Measurements from ENCODE around the gene OR10A7.
"Not testable (repeated sequence)": the region's sequence is repeated elsewhere in the genome, so short reads cannot be mapped to it uniquely, and the experiment has no call there.

Gene OR10A7

DNA sequence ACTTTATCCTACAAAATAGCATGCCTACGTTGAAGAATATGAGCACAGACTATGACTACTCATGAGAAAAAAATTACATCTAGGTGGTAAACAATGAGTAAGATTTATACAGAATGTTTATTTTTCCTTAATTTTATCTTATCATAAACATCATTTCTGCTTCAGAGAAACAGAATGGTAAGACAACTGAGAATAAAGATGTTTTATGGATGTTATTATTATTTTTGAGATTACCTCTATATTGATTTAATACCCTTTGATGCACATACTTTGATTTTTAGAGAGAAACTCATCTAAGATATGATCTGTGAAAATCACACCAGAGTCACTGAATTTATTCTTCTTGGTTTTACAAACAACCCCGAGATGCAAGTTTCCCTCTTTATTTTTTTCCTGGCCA is at the start of gene OR10A7:
Gene OR10A7, plus strand, starts transcription at position 301 of the 400 bp plus-strand sequence. Its CDS starts 0 bp downstream, at position 301.
- TF ChIP-seq ELF4 (IDR thresholded peaks at IDR 0.05) (no peak), FOXM1 (IDR thresholded peaks at IDR 0.05; ENCODE audit: borderline replicate concordance) (no peak), SP1 (IDR thresholded peaks at IDR 0.05) (no peak), CTBP1 (IDR thresholded peaks at IDR 0.05; ENCODE audit: borderline replicate concordance) (no peak), PKNOX1 (IDR thresholded peaks at IDR 0.05) (no peak), HDGF (IDR thresholded peaks at IDR 0.05; ENCODE audit: borderline replicate concordance) (no peak), FOXK2 (IDR thresholded peaks at IDR 0.05) (no peak), ZNF384 (IDR thresholded peaks at IDR 0.05) (no peak), L3MBTL2 (conservative IDR thresholded peaks at IDR 0.05) (no peak), TARDBP (IDR thresholded peaks at IDR 0.05) (no peak), LEF1 (IDR thresholded peaks at IDR 0.05; ENCODE audit: borderline replicate concordance) (no peak), ARNT (IDR thresholded peaks at IDR 0.05) (no peak)
- CTCF ChIA-PET: no interaction called here
- no peak for DNase-seq (ENCODE audit: extremely low spot score)
- POLR2A ChIA-PET: no interaction called here

DNA sequence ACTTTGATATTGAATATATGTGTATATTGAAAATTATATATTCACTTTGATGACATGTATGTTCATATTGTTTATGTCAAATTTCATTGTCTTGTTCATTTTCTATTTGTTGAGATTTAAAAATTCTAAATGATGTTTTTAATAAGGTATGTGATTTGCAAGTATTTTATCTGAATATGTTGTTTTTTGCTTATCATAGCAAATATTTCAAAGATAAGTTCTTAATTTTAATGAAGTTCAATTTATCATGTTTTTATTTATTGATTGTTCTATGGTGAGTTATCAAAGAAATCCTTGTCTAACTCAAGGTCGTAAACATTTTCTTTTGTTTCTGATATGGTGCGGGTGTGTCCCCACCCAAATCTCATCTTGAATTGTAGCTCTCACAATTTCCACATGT is 49.4 kb upstream of the OR10A7 start:
- ChIA-PET CTCF (no interaction called here), POLR2A (no interaction called here)
- no peak for DNase-seq (ENCODE audit: extremely low spot score)
- TF ChIP-seq ARNT (IDR thresholded peaks at IDR 0.05) (no peak), HDGF (IDR thresholded peaks at IDR 0.05; ENCODE audit: borderline replicate concordance) (no peak), NFRKB (IDR thresholded peaks at IDR 0.05) (no peak)

- DNase-seq (ENCODE audit: extremely low spot score); CTCF ChIA-PET; POLR2A ChIA-PET: not testable (repeated sequence)
Measured at GRCh38 chr12:55171846-55172245, 49.0 kb upstream of the OR10A7 start.

GRCh38 chr12:55172686-55173085 is 48.1 kb upstream of the OR10A7 start:
- POLR2A ChIA-PET: no interaction called here
- TF ChIP-seq BHLHE40 (IDR thresholded peaks at IDR 0.05; ENCODE audit: borderline replicate concordance) (no peak), HDGF (IDR thresholded peaks at IDR 0.05; ENCODE audit: borderline replicate concordance) (no peak), FOXM1 (IDR thresholded peaks at IDR 0.05; ENCODE audit: borderline replicate concordance) (no peak), SP1 (IDR thresholded peaks at IDR 0.05) (no peak), FOXA1 (IDR thresholded peaks at IDR 0.05) (no peak)
- no peak for DNase-seq (ENCODE audit: extremely low spot score)

DNA sequence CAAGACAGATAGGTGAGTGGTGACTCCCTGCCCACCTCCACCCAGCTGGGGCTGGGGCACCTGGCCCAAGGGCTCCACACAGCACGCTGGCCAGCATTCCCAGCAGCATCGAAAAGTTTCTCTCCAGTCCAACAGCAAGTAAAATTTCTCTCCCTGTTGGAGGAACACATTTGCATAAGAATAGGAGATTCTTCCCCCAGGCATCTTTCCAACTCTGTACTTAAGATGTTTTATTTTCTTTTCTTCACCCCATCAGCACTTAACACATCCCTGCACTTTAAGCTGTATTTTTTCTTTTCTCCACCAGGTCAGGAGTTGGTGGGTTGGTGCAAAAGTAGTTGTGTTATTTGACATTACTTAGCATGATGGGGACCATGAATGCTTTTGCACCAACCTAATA is 47.4 kb upstream of the OR10A7 start:
- ChIA-PET CTCF (no interaction called here), POLR2A (no interaction called here)
- TF ChIP-seq ZNF384 (IDR thresholded peaks at IDR 0.05) (no peak), TARDBP (IDR thresholded peaks at IDR 0.05) (no peak), PKNOX1 (IDR thresholded peaks at IDR 0.05) (no peak), BHLHE40 (IDR thresholded peaks at IDR 0.05; ENCODE audit: borderline replicate concordance) (no peak), NFRKB (IDR thresholded peaks at IDR 0.05) (no peak), ELF4 (IDR thresholded peaks at IDR 0.05) (no peak), FOXK2 (IDR thresholded peaks at IDR 0.05) (no peak), FOXA1 (IDR thresholded peaks at IDR 0.05) (no peak), ARNT (IDR thresholded peaks at IDR 0.05) (no peak), SUZ12 (IDR thresholded peaks at IDR 0.05) (no peak), L3MBTL2 (conservative IDR thresholded peaks at IDR 0.05) (no peak), SP1 (IDR thresholded peaks at IDR 0.05) (no peak), LEF1 (IDR thresholded peaks at IDR 0.05; ENCODE audit: borderline replicate concordance) (no peak), HDGF (IDR thresholded peaks at IDR 0.05; ENCODE audit: borderline replicate concordance) (no peak), FOXM1 (IDR thresholded peaks at IDR 0.05; ENCODE audit: borderline replicate concordance) (no peak), CTBP1 (IDR thresholded peaks at IDR 0.05; ENCODE audit: borderline replicate concordance) (no peak)
- no peak for DNase-seq (ENCODE audit: extremely low spot score)

More at GRCh38 chr12:55172686-55173085, 48.1 kb upstream of the OR10A7 start:
- CTCF ChIA-PET: no interaction called here

DNA sequence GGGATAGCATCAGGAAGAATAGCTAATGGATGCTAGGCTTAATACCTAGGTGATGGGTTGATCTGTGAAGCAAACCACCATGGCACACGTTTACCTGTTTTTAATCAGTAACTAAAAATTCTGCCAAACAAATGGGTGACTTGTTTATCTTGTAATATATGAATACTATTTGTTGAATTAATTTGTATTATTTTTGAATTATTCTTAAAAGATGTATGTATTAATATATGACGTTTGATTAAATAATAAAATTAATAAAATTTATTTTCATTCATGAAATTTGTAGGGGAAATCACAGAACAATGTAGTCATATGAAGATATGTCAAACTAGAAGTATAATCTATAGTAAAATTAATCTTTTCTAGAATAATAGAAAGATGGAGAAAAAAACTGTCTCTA is 32.3 kb upstream of the OR10A7 start:
- POLR2A ChIA-PET: no interaction called here
- DNase-seq (ENCODE audit: extremely low spot score): no peak
- TF ChIP-seq SP1 (IDR thresholded peaks at IDR 0.05): no peak
- CTCF ChIA-PET: interaction anchor here (1.2 to 1.6 kb wide), 2 partner anchors 430 to 468 kb away, joined by 3 read pairs; no protein-coding TSS in a partner anchor

DNA sequence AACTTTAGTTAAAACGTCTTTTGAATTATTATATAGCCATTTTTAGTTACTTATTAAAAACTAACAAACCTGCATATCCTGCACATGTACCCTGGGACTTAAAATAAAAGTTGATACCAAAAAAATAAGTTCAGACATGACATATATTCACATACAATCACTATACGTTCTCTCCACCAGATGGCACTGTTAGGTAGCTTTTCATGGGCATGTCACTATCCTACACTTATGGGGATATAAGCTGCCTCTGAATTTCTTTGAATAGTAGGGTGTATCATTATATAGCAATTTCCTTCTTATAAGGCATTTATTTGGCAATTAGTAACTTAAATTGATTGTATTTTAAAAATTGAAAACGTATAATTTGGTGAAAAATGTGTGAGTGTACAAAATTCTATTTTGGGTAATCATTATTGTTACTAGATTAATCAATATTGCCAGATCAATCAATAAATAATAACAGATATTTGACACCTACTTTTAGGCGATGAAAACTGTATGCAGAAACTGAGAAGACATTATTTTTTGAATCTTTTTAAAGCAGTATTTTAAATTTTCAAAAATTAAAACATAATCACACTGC is 31.8 kb upstream of the OR10A7 start:
- peak; percentile 35 for DNase-seq (ENCODE audit: extremely low spot score)
- no peak for TF ChIP-seq FOXM1 (IDR thresholded peaks at IDR 0.05; ENCODE audit: borderline replicate concordance)
- TF ChIP-seq ARNT (IDR thresholded peaks at IDR 0.05): no peak
- no peak for TF ChIP-seq PKNOX1 (IDR thresholded peaks at IDR 0.05)
- no peak for TF ChIP-seq ELF4 (IDR thresholded peaks at IDR 0.05)
- TF ChIP-seq CTBP1 (IDR thresholded peaks at IDR 0.05; ENCODE audit: borderline replicate concordance): no peak
- TF ChIP-seq FOXK2 (IDR thresholded peaks at IDR 0.05): no peak
- no peak for TF ChIP-seq BHLHE40 (IDR thresholded peaks at IDR 0.05; ENCODE audit: borderline replicate concordance)
- TF ChIP-seq SP1 (IDR thresholded peaks at IDR 0.05): no peak
- TF ChIP-seq HDGF (IDR thresholded peaks at IDR 0.05; ENCODE audit: borderline replicate concordance): no peak
- TF ChIP-seq L3MBTL2 (conservative IDR thresholded peaks at IDR 0.05): no peak
- TF ChIP-seq TARDBP (IDR thresholded peaks at IDR 0.05): no peak
- TF ChIP-seq FOXA1 (IDR thresholded peaks at IDR 0.05): no peak
- ChIA-PET POLR2A (no interaction called here), CTCF (interaction anchor here (1.2 to 1.6 kb wide), 2 partner anchors 429 to 467 kb away, joined by 3 read pairs; no protein-coding TSS in a partner anchor)

Measured in HEK293T (cell line).